ENCODE measurements around the gene FKBP10. TPM values are rescaled to one million over a fixed set of nuclear protein-coding genes. Genes with fewer than 3 reads are reported as not detected.

Gene FKBP10
- total and polyA plus RNA-seq, 4 donors, result 0.71 to 17.6 (median 5.6) TPM

GRCh38 chr17:41871789-41872188 lies 59.0 kb downstream of the FKBP10 start:
- H3K36me3 ChIP-seq (ENCODE audit: control insufficient read depth in 4 of 4, insufficient read depth in 3 of 4, low read depth in 1 of 4, low read length in 3 of 4), result peaks cover 11 to 21% (median 17%) of the 10 kb centered on the region in 4 donors
- no peaks in the 10 kb centered on the region for H3K9me3 ChIP-seq (ENCODE audit: control insufficient read depth in 4 of 4, low read length in 3 of 4)
- TF ChIP-seq HNF4A (conservative IDR thresholded peaks at IDR 0.05) (no peak), FOXA1 (IDR thresholded peaks at IDR 0.05) (no peak), NR2F2 (IDR thresholded peaks at IDR 0.05) (no peak), EGR1 (IDR thresholded peaks at IDR 0.05; ENCODE audit: low read depth in 2 of 2) (no peak), REST (IDR thresholded peaks at IDR 0.05) (no peak), YY1 (IDR thresholded peaks at IDR 0.05) (no peak), TAF1 (conservative IDR thresholded peaks at IDR 0.05) (no peak), RAD21 (IDR thresholded peaks at IDR 0.05) (no peak), GABPA (IDR thresholded peaks at IDR 0.05 in 1 of 2, conservative IDR thresholded peaks at IDR 0.05 in 1 of 2) (no peak), HNF4G (IDR thresholded peaks at IDR 0.05) (no peak), FOXA2 (IDR thresholded peaks at IDR 0.05) (no peak), ZBTB33 (IDR thresholded peaks at IDR 0.05) (no peak), MAX (IDR thresholded peaks at IDR 0.05) (no peak), JUND (IDR thresholded peaks at IDR 0.05) (no peak), RXRA (IDR thresholded peaks at IDR 0.05) (no peak), SP1 (IDR thresholded peaks at IDR 0.05) (no peak)
- TF ChIP-seq, protein P1, sequence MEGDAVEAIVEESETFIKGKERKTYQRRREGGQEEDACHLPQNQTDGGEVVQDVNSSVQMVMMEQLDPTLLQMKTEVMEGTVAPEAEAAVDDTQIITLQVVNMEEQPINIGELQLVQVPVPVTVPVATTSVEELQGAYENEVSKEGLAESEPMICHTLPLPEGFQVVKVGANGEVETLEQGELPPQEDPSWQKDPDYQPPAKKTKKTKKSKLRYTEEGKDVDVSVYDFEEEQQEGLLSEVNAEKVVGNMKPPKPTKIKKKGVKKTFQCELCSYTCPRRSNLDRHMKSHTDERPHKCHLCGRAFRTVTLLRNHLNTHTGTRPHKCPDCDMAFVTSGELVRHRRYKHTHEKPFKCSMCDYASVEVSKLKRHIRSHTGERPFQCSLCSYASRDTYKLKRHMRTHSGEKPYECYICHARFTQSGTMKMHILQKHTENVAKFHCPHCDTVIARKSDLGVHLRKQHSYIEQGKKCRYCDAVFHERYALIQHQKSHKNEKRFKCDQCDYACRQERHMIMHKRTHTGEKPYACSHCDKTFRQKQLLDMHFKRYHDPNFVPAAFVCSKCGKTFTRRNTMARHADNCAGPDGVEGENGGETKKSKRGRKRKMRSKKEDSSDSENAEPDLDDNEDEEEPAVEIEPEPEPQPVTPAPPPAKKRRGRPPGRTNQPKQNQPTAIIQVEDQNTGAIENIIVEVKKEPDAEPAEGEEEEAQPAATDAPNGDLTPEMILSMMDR (IDR thresholded peaks at IDR 0.05; ENCODE audit: low read depth, low read length, missing input control), result no peak
- TF ChIP-seq, protein P2, sequence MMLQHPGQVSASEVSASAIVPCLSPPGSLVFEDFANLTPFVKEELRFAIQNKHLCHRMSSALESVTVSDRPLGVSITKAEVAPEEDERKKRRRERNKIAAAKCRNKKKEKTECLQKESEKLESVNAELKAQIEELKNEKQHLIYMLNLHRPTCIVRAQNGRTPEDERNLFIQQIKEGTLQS (IDR thresholded peaks at IDR 0.05), result no peak
- no peak overlapping the region for H3K4me3 ChIP-seq (ENCODE audit: low read depth in 1 of 3, low read length in 3 of 3)
- WGBS, result 98% methylated on average over 10 of the region's 10 CpGs
- H3K9ac ChIP-seq (ENCODE audit: low read depth in 1 of 2, low read length in 2 of 2), result no peak overlapping the region
- peaks cover 11 to 42% (median 32%) of the 10 kb centered on the region in 4 donors for H3K4me1 ChIP-seq (ENCODE audit: control insufficient read depth in 4 of 4, insufficient read depth in 4 of 4, low read length in 3 of 4)
- H3K27ac ChIP-seq (ENCODE audit: low read depth in 1 of 2, low read length in 2 of 2), result no peak overlapping the region
- H3K27me3 ChIP-seq (ENCODE audit: control insufficient read depth in 4 of 4, insufficient read depth in 4 of 4, low read length in 3 of 4), result no peaks in the 10 kb centered on the region
- DNase-seq (ENCODE audit: low spot score), result no peak

Small RNA genes lying within 50 kb of the gene (small RNA-seq; reads per million reads assigned to genes)
- not detected for gene AC125257.2

Other genes with a start within 250 kb of the FKBP10 start
- not detected for gene KRT9, start 240.9 kb upstream of the FKBP10 start, total RNA-seq
- gene KRT9, start 240.9 kb upstream of the FKBP10 start, polyA plus RNA-seq, result not detected
- not detected for gene KRT14, start 226.1 kb upstream of the FKBP10 start, total RNA-seq
- not detected for gene KRT14, start 226.1 kb upstream of the FKBP10 start, polyA plus RNA-seq
- gene KRT16, start 200.2 kb upstream of the FKBP10 start, total RNA-seq, result not detected
- not detected for gene KRT16, start 200.2 kb upstream of the FKBP10 start, polyA plus RNA-seq
- not detected for gene KRT17, start 188.4 kb upstream of the FKBP10 start, total RNA-seq
- under 1 TPM in 1 of 2 donors, not detected in 1; 0.15 TPM for gene KRT17, start 188.4 kb upstream of the FKBP10 start, polyA plus RNA-seq
- gene EIF1, start 124.1 kb upstream of the FKBP10 start, total RNA-seq, result 10 to 100 TPM; 56.5 to 61.0 TPM
- 100 to 1,000 TPM; 258 to 755 TPM for gene EIF1, start 124.1 kb upstream of the FKBP10 start, polyA plus RNA-seq
- gene GAST, start 100.7 kb upstream of the FKBP10 start, total RNA-seq, result not detected
- not detected for gene GAST, start 100.7 kb upstream of the FKBP10 start, polyA plus RNA-seq
- under 1 TPM; under 0.01 to 0.05 TPM for gene HAP1, start 78.4 kb upstream of the FKBP10 start, total RNA-seq
- under 1 TPM; 0.02 to 0.04 TPM for gene HAP1, start 78.4 kb upstream of the FKBP10 start, polyA plus RNA-seq
- gene JUP, start 26.3 kb upstream of the FKBP10 start, total RNA-seq, result 10 to 100 TPM; 40.7 to 56.0 TPM
- gene JUP, start 26.3 kb upstream of the FKBP10 start, polyA plus RNA-seq, result 10 to 100 TPM; 39.1 to 47.7 TPM
- 1 to 10 TPM; 2.6 to 5.6 TPM for gene P3H4, start 1.1 kb upstream of the FKBP10 start, total RNA-seq
- 1 to 10 TPM; 1.7 to 2.0 TPM for gene P3H4, start 1.1 kb upstream of the FKBP10 start, polyA plus RNA-seq
- 10 to 100 TPM; 15.3 to 32.0 TPM for gene NT5C3B, start 23.2 kb downstream of the FKBP10 start, total RNA-seq
- gene NT5C3B, start 23.2 kb downstream of the FKBP10 start, polyA plus RNA-seq, result 10 to 100 TPM; 25.1 to 28.8 TPM
- gene KLHL10, start 24.8 kb downstream of the FKBP10 start, total RNA-seq, result under 1 TPM in 1 of 2 donors, not detected in 1; 0.17 TPM
- gene KLHL10, start 24.8 kb downstream of the FKBP10 start, polyA plus RNA-seq, result under 1 TPM; 0.03 to 0.07 TPM
- 10 to 100 TPM; 11.9 to 12.6 TPM for gene KLHL11, start 52.4 kb downstream of the FKBP10 start, total RNA-seq
- gene KLHL11, start 52.4 kb downstream of the FKBP10 start, polyA plus RNA-seq, result 1 to 10 TPM in 1 of 2 donors, under 1 TPM in 1; 0.68 to 2.4 TPM
- gene ACLY, start 105.9 kb downstream of the FKBP10 start, total RNA-seq, result 100 to 1,000 TPM in 1 of 2 donors, 10 to 100 TPM in 1; 55.4 to 133 TPM
- 10 to 100 TPM; 12.1 to 18.8 TPM for gene ACLY, start 105.9 kb downstream of the FKBP10 start, polyA plus RNA-seq
- 1 to 10 TPM in 1 of 2 donors, under 1 TPM in 1; 0.25 to 1.0 TPM for gene ODAD4, start 117.6 kb downstream of the FKBP10 start, total RNA-seq
- under 1 TPM; 0.07 to 0.21 TPM for gene ODAD4, start 117.6 kb downstream of the FKBP10 start, polyA plus RNA-seq
- gene CNP, start 153.8 kb downstream of the FKBP10 start, total RNA-seq, result 10 to 100 TPM; 25.3 to 29.6 TPM
- 10 to 100 TPM; 30.7 to 38.3 TPM for gene CNP, start 153.8 kb downstream of the FKBP10 start, polyA plus RNA-seq
- 10 to 100 TPM; 28.7 to 33.9 TPM for gene DNAJC7, start 204.4 kb downstream of the FKBP10 start, total RNA-seq
- gene DNAJC7, start 204.4 kb downstream of the FKBP10 start, polyA plus RNA-seq, result 10 to 100 TPM; 29.4 to 31.8 TPM
- 10 to 100 TPM; 17.3 to 17.4 TPM for gene NKIRAS2, start 207.1 kb downstream of the FKBP10 start, total RNA-seq
- gene NKIRAS2, start 207.1 kb downstream of the FKBP10 start, polyA plus RNA-seq, result 10 to 100 TPM; 16.4 to 20.7 TPM
- under 1 TPM; 0.14 to 0.17 TPM for gene C17orf113, start 237.6 kb downstream of the FKBP10 start, total RNA-seq
- under 1 TPM in 1 of 2 donors, not detected in 1; 0.12 TPM for gene C17orf113, start 237.6 kb downstream of the FKBP10 start, polyA plus RNA-seq